ENCODE measurements around the gene TERB1. TPM values are rescaled to one million over a fixed set of nuclear protein-coding genes. Genes with fewer than 3 reads are reported as not detected.

Gene TERB1
- total RNA-seq, 1 experiment from 2014 or later, result not detected

- TF ChIP-seq JUN (CRISPR knock-in tag; IDR thresholded peaks at IDR 0.05) (0 out of 2 replicates have a peak, but pooled peaks have one; percentile 16), ZNF317 (CRISPR knock-in tag; IDR thresholded peaks at IDR 0.05; ENCODE audit: borderline replicate concordance, low read depth) (peak; percentile 35; the same call in 1 of the 2 replicates)
Observed at GRCh38 chr16:66830422-66831404, 29.3 kb upstream of the TERB1 start, which contains the start of gene NAE1 (continued).

DNA sequence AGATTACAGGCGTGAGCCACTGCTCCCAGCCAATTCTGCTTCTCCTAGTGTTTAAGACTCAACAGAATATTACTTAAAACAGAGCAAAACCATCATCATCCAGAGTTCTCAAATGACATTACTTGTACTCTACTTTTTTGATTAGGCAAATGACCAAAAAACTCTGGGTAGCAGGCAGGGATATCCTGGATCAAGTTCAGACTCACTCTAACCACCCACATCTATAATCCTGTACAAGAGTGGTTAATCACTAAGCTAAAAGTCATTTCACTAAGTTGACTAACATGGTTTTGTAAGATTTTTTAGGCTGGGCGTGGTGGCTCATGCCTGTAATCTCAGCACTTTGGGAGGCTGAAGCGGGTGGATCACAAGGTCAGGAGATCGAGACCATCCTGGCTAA is 22.6 kb upstream of the TERB1 start:
- ChIA-PET CTCF (interaction anchor here (0.9 to 3.6 kb wide), 3 partner anchors 44 to 84 kb away, joined by 3 to 19 read pairs (median 3); no protein-coding TSS in a partner anchor), POLR2A (interaction anchor here (1.0 kb wide), 1 partner anchor 51 kb away, joined by 3 read pairs; no protein-coding TSS in a partner anchor)
- Mint-ChIP-seq H3K4me3 (no peak overlapping the region), H3K4me1 (peaks cover 6% of the 10 kb centered on the region), H3K27me3 (ENCODE audit: low read depth) (no peaks in the 10 kb centered on the region), H3K36me3 (peaks cover 66% of the 10 kb centered on the region), H3K27ac (no peak overlapping the region), H3K9me3 (no peaks in the 10 kb centered on the region)
- ATAC-seq (no peak), DNase-seq (ENCODE audit: low spot score) (no peak)
- TF ChIP-seq, protein P1, sequence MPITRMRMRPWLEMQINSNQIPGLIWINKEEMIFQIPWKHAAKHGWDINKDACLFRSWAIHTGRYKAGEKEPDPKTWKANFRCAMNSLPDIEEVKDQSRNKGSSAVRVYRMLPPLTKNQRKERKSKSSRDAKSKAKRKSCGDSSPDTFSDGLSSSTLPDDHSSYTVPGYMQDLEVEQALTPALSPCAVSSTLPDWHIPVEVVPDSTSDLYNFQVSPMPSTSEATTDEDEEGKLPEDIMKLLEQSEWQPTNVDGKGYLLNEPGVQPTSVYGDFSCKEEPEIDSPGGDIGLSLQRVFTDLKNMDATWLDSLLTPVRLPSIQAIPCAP (CRISPR knock-in tag; IDR thresholded peaks at IDR 0.05), result no peak
- TF ChIP-seq CREM (CRISPR knock-in tag; IDR thresholded peaks at IDR 0.05) (no peak), PRRX2 (CRISPR knock-in tag; IDR thresholded peaks at IDR 0.05) (no peak), FOXK1 (CRISPR knock-in tag; IDR thresholded peaks at IDR 0.05) (no peak), ZNF532 (CRISPR knock-in tag; IDR thresholded peaks at IDR 0.05; ENCODE audit: borderline replicate concordance) (no peak), NR2C2 (CRISPR knock-in tag; IDR thresholded peaks at IDR 0.05) (no peak), USF2 (CRISPR knock-in tag; IDR thresholded peaks at IDR 0.05) (no peak)
- TF ChIP-seq, protein P2, sequence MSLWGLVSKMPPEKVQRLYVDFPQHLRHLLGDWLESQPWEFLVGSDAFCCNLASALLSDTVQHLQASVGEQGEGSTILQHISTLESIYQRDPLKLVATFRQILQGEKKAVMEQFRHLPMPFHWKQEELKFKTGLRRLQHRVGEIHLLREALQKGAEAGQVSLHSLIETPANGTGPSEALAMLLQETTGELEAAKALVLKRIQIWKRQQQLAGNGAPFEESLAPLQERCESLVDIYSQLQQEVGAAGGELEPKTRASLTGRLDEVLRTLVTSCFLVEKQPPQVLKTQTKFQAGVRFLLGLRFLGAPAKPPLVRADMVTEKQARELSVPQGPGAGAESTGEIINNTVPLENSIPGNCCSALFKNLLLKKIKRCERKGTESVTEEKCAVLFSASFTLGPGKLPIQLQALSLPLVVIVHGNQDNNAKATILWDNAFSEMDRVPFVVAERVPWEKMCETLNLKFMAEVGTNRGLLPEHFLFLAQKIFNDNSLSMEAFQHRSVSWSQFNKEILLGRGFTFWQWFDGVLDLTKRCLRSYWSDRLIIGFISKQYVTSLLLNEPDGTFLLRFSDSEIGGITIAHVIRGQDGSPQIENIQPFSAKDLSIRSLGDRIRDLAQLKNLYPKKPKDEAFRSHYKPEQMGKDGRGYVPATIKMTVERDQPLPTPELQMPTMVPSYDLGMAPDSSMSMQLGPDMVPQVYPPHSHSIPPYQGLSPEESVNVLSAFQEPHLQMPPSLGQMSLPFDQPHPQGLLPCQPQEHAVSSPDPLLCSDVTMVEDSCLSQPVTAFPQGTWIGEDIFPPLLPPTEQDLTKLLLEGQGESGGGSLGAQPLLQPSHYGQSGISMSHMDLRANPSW (CRISPR knock-in tag; conservative IDR thresholded peaks at IDR 0.05; ENCODE audit: low read depth), result no peak
- TF ChIP-seq, protein P3, sequence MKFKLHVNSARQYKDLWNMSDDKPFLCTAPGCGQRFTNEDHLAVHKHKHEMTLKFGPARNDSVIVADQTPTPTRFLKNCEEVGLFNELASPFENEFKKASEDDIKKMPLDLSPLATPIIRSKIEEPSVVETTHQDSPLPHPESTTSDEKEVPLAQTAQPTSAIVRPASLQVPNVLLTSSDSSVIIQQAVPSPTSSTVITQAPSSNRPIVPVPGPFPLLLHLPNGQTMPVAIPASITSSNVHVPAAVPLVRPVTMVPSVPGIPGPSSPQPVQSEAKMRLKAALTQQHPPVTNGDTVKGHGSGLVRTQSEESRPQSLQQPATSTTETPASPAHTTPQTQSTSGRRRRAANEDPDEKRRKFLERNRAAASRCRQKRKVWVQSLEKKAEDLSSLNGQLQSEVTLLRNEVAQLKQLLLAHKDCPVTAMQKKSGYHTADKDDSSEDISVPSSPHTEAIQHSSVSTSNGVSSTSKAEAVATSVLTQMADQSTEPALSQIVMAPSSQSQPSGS (CRISPR knock-in tag; IDR thresholded peaks at IDR 0.05; ENCODE audit: borderline replicate concordance, low read depth), result no peak

Data from WTC11 (cell line).